ENCODE results near the gene DNAJC11. TPM values are rescaled to one million over a fixed set of nuclear protein-coding genes. Genes with fewer than 3 reads are reported as not detected.

The DNAJC11 gene
- total RNA-seq, 1 donor = 38.9 TPM

DNA sequence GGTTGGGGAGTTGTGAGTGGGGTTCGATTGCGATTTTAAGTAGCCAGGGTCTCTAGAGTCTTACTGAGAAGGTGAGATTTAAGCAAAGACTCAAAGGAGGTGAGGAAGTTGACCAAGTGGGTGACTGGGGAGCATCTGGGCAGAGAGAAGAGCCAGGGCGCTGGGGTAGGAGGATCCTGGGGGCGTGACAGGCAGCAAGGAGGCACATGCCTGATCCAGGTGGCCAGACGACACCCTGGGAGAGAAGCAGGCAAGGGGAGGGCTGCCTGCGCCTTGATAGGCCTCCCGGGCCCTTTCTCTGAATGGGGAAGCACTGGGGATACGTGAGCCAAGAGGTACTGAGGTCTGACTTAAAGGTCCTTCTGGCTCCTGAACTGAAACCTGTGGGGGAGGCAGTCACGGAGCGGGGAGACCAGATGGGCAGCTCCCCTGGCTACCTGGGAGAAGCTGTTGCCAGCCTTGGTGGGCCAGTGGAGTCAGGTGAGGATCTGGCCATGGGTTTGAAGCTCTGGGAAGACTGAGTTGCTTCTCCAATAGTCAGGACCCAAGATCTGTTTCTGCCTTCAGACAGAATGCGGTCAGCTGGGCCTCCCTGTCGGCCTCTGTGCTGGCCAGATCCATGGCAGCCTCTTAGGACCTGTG, 116.4 kb downstream of the DNAJC11 start:
- no peak for DNase-seq (ENCODE audit: low read depth)
- H3K4me3 ChIP-seq (ENCODE audit: low read depth, low read length) = no peak overlapping the region
- no peak for TF ChIP-seq CTCF (IDR thresholded peaks at IDR 0.05; ENCODE audit: insufficient read depth, low read depth, low read length)

Other genes starting within 250 kb of the DNAJC11 start
- gene TNFRSF25, start 235.6 kb downstream of the DNAJC11 start, total RNA-seq = 2.9 and 3.9 TPM in 2 replicates
- gene PLEKHG5, start 210.1 kb downstream of the DNAJC11 start, total RNA-seq = 7.4 and 11.2 TPM in 2 replicates
- 30.9 and 39.3 TPM in 2 replicates for gene NOL9, start 147.3 kb downstream of the DNAJC11 start, total RNA-seq
- under 0.01 TPM in 1 of 2 replicates, not detected in the other for gene TAS1R1, start 146.5 kb downstream of the DNAJC11 start, total RNA-seq
- gene ZBTB48, start 121.8 kb downstream of the DNAJC11 start, total RNA-seq = 10.0 and 10.8 TPM in 2 replicates
- gene KLHL21, start 98.9 kb downstream of the DNAJC11 start, total RNA-seq = 49.0 and 51.8 TPM in 2 replicates
- gene PHF13, start 88.1 kb downstream of the DNAJC11 start, total RNA-seq = 16.8 TPM in 2 replicates
- gene THAP3, start 76.9 kb downstream of the DNAJC11 start, total RNA-seq = 18.7 and 19.4 TPM in 2 replicates
- gene CAMTA1, start 83.6 kb upstream of the DNAJC11 start, total RNA-seq = 47.4 and 56.1 TPM in 2 replicates